DOHH2 (cell line): ENCODE results near the gene ADAMTS16.

Experiments used
- CTCF ChIP-seq: fragments of 200-600 bp; sonication (generic); IDR thresholded peaks from one replicate; pipeline ENCODE4 v1.5.1; 2014; ENCODE audit warnings: antibody characterized with exemption, mild to moderate bottlenecking, low read depth, low read length; ENCODE audit not compliant: poor library complexity, severe bottlenecking
- EZH2phosphoT487 ChIP-seq: fragments of 200-600 bp; sonication (generic); IDR thresholded peaks from 2 replicates; pipeline ENCODE4 v1.6.1; 2017; ENCODE audit warnings: borderline replicate concordance, mild to moderate bottlenecking, antibody characterized with exemption, low read length, moderate library complexity, mixed read lengths

DNA sequence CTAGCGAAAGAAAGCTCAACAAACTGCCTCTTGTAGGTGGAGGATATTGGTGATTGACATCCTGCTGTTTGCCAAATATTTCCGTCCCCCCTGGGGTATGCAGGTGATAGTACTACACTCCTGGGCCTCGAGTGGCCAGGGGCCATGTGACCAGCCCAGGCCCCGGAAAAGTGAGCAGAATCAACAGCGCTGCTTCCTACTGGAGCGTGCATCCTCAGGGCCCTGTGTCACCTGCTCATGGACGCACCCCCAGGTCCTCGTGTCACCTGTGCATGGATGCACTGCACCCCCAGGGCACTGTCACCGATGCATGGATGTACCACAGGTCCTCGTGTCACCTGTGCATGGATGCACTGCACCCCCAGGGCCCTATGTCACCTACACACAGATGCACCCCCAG, 43.8 kb downstream of the ADAMTS16 start:
- TF ChIP-seq CTCF (no peak), EZH2phosphoT487 (no peak)
